Measurements from ENCODE around the gene DNAJA2. TPM values are rescaled to one million over a fixed set of nuclear protein-coding genes. Genes with fewer than 3 reads are reported as not detected.

DNAJA2 gene
- polyA plus RNA-seq, 1 donor from 2014 or later: 99.5 TPM

DNA sequence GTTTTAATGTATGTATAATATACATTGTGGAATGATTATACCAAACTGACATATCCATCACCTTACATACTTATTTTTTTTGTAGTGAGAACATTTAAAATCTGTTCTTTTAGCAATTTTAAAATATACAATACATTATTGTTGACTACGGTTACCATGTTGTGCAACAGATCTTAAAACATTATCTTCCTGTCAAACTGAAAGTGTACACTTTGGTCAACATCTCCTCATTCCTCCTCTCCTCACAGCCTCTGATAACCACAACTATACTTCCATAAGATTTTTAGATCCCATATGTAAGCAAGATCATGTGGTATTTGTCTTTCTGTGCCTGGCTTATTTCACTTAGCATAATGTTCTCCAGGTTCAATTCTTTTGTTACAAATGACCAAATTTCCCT lies 7.5 kb upstream of the DNAJA2 start:
- no peak overlapping the region for H3K27ac ChIP-seq (ENCODE audit: low read length)
- no peak overlapping the region for H3K4me3 ChIP-seq (ENCODE audit: low read length)
- no peaks in the 10 kb centered on the region for H3K27me3 ChIP-seq (ENCODE audit: insufficient read depth, low read depth, low read length)
- no peaks in the 10 kb centered on the region for H3K36me3 ChIP-seq (ENCODE audit: insufficient read depth, low read length)
- H4K20me1 ChIP-seq (ENCODE audit: insufficient read depth): no peaks in the 10 kb centered on the region
- TF ChIP-seq RAD21 (conservative IDR thresholded peaks at IDR 0.05) (no peak), TAF1 (IDR thresholded peaks at IDR 0.05; ENCODE audit: low read depth) (no peak), MXI1 (conservative IDR thresholded peaks at IDR 0.05; ENCODE audit: poor library complexity, severe bottlenecking) (no peak), SMC3 (conservative IDR thresholded peaks at IDR 0.05; ENCODE audit: poor library complexity) (no peak), EZH2 (IDR thresholded peaks at IDR 0.05; ENCODE audit: borderline replicate concordance, insufficient read depth, low read length, poor library complexity, severe bottlenecking) (no peak), POLR2AphosphoS5 (IDR thresholded peaks at IDR 0.05) (no peak), EP300 (conservative IDR thresholded peaks at IDR 0.05; ENCODE audit: poor library complexity, severe bottlenecking) (no peak)
- TF ChIP-seq, protein P1, sequence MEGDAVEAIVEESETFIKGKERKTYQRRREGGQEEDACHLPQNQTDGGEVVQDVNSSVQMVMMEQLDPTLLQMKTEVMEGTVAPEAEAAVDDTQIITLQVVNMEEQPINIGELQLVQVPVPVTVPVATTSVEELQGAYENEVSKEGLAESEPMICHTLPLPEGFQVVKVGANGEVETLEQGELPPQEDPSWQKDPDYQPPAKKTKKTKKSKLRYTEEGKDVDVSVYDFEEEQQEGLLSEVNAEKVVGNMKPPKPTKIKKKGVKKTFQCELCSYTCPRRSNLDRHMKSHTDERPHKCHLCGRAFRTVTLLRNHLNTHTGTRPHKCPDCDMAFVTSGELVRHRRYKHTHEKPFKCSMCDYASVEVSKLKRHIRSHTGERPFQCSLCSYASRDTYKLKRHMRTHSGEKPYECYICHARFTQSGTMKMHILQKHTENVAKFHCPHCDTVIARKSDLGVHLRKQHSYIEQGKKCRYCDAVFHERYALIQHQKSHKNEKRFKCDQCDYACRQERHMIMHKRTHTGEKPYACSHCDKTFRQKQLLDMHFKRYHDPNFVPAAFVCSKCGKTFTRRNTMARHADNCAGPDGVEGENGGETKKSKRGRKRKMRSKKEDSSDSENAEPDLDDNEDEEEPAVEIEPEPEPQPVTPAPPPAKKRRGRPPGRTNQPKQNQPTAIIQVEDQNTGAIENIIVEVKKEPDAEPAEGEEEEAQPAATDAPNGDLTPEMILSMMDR (IDR thresholded peaks at IDR 0.05; ENCODE audit: poor library complexity, severe bottlenecking): no peak
- TF ChIP-seq, protein P2, sequence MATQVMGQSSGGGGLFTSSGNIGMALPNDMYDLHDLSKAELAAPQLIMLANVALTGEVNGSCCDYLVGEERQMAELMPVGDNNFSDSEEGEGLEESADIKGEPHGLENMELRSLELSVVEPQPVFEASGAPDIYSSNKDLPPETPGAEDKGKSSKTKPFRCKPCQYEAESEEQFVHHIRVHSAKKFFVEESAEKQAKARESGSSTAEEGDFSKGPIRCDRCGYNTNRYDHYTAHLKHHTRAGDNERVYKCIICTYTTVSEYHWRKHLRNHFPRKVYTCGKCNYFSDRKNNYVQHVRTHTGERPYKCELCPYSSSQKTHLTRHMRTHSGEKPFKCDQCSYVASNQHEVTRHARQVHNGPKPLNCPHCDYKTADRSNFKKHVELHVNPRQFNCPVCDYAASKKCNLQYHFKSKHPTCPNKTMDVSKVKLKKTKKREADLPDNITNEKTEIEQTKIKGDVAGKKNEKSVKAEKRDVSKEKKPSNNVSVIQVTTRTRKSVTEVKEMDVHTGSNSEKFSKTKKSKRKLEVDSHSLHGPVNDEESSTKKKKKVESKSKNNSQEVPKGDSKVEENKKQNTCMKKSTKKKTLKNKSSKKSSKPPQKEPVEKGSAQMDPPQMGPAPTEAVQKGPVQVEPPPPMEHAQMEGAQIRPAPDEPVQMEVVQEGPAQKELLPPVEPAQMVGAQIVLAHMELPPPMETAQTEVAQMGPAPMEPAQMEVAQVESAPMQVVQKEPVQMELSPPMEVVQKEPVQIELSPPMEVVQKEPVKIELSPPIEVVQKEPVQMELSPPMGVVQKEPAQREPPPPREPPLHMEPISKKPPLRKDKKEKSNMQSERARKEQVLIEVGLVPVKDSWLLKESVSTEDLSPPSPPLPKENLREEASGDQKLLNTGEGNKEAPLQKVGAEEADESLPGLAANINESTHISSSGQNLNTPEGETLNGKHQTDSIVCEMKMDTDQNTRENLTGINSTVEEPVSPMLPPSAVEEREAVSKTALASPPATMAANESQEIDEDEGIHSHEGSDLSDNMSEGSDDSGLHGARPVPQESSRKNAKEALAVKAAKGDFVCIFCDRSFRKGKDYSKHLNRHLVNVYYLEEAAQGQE (IDR thresholded peaks at IDR 0.05; ENCODE audit: borderline replicate concordance): no peak
- no peak overlapping the region for H2AFZ ChIP-seq (ENCODE audit: low read depth, low read length)
- no peak overlapping the region for H3K9ac ChIP-seq (ENCODE audit: low read length)
- no peaks in the 10 kb centered on the region for H3K9me2 ChIP-seq (ENCODE audit: insufficient read depth, low read length)
- H3F3A ChIP-seq (ENCODE audit: insufficient read depth, low read length, poor library complexity, severe bottlenecking): no peaks in the 10 kb centered on the region
- no peak overlapping the region for H3K4me2 ChIP-seq (ENCODE audit: low read length)
- no peaks in the 10 kb centered on the region for H3K9me3 ChIP-seq (ENCODE audit: low read length)
- no peaks in the 10 kb centered on the region for H3K79me2 ChIP-seq (replicated peaks; ENCODE audit: insufficient read depth, low read length)

DNA sequence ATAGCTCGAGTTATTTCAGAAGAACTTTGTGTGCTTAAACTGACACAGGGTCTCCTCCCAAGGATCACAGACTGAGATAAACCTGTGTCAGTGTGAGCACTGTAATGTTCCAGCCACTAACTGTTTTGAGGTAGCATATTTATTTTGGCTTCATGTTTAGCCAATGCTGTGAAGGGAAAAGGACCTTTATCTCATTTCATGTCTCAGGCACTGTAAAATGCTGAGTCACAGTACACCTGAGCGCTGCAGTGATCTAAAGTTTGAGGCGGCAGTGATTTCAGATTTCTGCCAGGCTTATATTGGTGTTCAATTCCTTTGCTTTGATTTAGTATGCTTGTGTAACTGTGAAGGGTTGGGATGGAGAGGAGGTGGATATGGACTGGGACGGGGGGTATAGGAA lies 3.1 kb upstream of the DNAJA2 start:
- Histone ChIP-seq H2AFZ (ENCODE audit: low read depth, low read length) (no peak overlapping the region), H3K9me3 (ENCODE audit: low read length) (no peaks in the 10 kb centered on the region), H3F3A (ENCODE audit: insufficient read depth, low read length, poor library complexity, severe bottlenecking) (no peaks in the 10 kb centered on the region), H3K27ac (ENCODE audit: low read length) (no peak overlapping the region), H3K4me2 (ENCODE audit: low read length) (no peak overlapping the region), H3K4me3 (ENCODE audit: low read length) (no peak overlapping the region), H3K79me2 (replicated peaks; ENCODE audit: insufficient read depth, low read length) (peaks cover 8% of the 10 kb centered on the region), H4K20me1 (ENCODE audit: insufficient read depth) (no peaks in the 10 kb centered on the region), H3K36me3 (ENCODE audit: insufficient read depth, low read length) (no peaks in the 10 kb centered on the region), H3K27me3 (ENCODE audit: insufficient read depth, low read depth, low read length) (no peaks in the 10 kb centered on the region), H3K9me2 (ENCODE audit: insufficient read depth, low read length) (no peaks in the 10 kb centered on the region), H3K9ac (ENCODE audit: low read length) (no peak overlapping the region)
- TF ChIP-seq EP300 (conservative IDR thresholded peaks at IDR 0.05; ENCODE audit: poor library complexity, severe bottlenecking): no peak
- TF ChIP-seq TAF1 (IDR thresholded peaks at IDR 0.05; ENCODE audit: low read depth): no peak
- no peak for TF ChIP-seq EZH2 (IDR thresholded peaks at IDR 0.05; ENCODE audit: borderline replicate concordance, insufficient read depth, low read length, poor library complexity, severe bottlenecking)
- TF ChIP-seq, protein P2 (IDR thresholded peaks at IDR 0.05; ENCODE audit: borderline replicate concordance): no peak
- no peak for TF ChIP-seq SMC3 (conservative IDR thresholded peaks at IDR 0.05; ENCODE audit: poor library complexity)
